HCT116 (cell line): Measurements from ENCODE around the gene STK32B. TPM values are rescaled to one million over a fixed set of nuclear protein-coding genes. Genes with fewer than 3 reads are reported as not detected.

Source experiments
- ATAC-seq: fragments of 200-7000 bp; cut with Tn5 transposase; 2 replicates; pipeline ENCODE4 v1.9.1; 2020; ENCODE audit warnings: mild to moderate bottlenecking, moderate library complexity
- BruUV-seq: library from RNA; stranded (reverse); fragments of 400-500 nt; replicated peaks from 2 replicates; lab custom pipeline; 2021; lab: Mats Ljungman, UMichigan
- CTCF ChIA-PET: fragments of 300-600 bp; sonication (Branson Sonifier 250); formaldehyde crosslinking; loops from one replicate; lab custom pipeline; 2021; ENCODE audit warnings: antibody characterized with exemption; lab: Charles Lee
- POLR2A ChIA-PET: fragments of 300-600, 350-600 bp; sonication (Branson Sonifier 250); formaldehyde crosslinking; loops from one replicate; lab custom pipeline; 2021; ENCODE audit warnings: antibody characterized with exemption; lab: Charles Lee
- RAD21 ChIA-PET, 2 experiments: fragments of 300-600 bp; sonication (Branson Sonifier 250); formaldehyde crosslinking; loops; one replicate each; lab custom pipeline; 2023; ENCODE audit warnings: low total read pairs in 2 of 2; ENCODE audit not compliant: uncharacterized antibody in 2 of 2, unreplicated experiment in 2 of 2, low non-redundant PET in 1 of 2; lab: Charles Lee
- DNase-seq: peaks from one replicate; pipeline ENCODE4 v3.0.0-alpha.2; 2010; ENCODE audit warnings: low read depth, low spot score
- H2AFZ ChIP-seq: fragments of 200-600 bp; shearing (Covaris generic), sonication (generic); 2 replicates; pipeline ENCODE4 v1.6.1; 2017; ENCODE audit warnings: low read depth, mixed run types, mixed read lengths, antibody characterized with exemption, low read length; ENCODE audit not compliant: poor library complexity, severe bottlenecking
- H3K27ac ChIP-seq: 2 replicates; pipeline ENCODE4 v1.5.1; 2012; ENCODE audit warnings: low read depth, low read length
- H3K27me3 ChIP-seq: fragments of 200-600 bp; sonication (generic); 2 replicates; pipeline ENCODE4 v1.6.1; 2016; ENCODE audit warnings: mixed run types, low read length, mixed read lengths; ENCODE audit not compliant: insufficient read depth
- H3K36me3 ChIP-seq, 2 experiments: fragments of 200-500 bp in 1 of 2; fragments of 200-600 bp in 1 of 2; sonication (Bioruptor generic) in 1 of 2; sonication (generic) in 1 of 2; 2 replicates each; pipeline versions ENCODE4 v1.5.1 to v1.6.1; 2014 to 2016; ENCODE audit warnings: low read length in 2 of 2, inconsistent platforms in 1 of 2, mixed read lengths in 1 of 2, mixed run types in 1 of 2; ENCODE audit not compliant: insufficient read depth in 2 of 2, control insufficient read depth in 1 of 2
- H3K4me1 ChIP-seq, 2 experiments: fragments of 200-600 bp in 1 of 2; sonication (generic) in 1 of 2; 2 replicates each; pipeline versions ENCODE4 v1.5.1 to v1.6.1; 2012 to 2017; ENCODE audit warnings: low read length in 2 of 2, inconsistent platforms in 1 of 2, mild to moderate bottlenecking in 1 of 2, mixed read lengths in 1 of 2, mixed run types in 1 of 2, moderate library complexity in 1 of 2; ENCODE audit not compliant: insufficient read depth in 2 of 2, control insufficient read depth in 1 of 2
- H3K4me2 ChIP-seq: fragments of 200-600 bp; sonication (generic); 2 replicates; pipeline ENCODE4 v1.6.1; 2017; ENCODE audit warnings: mixed run types, low read length, mixed read lengths
- H3K4me3 ChIP-seq, 2 experiments: fragments of 200-600 bp in 1 of 2; sonication (generic) in 1 of 2; replicated peaks in 1 of 2; 2 replicates each; pipeline ENCODE4 v1.5.1; 2011 to 2016; ENCODE audit warnings: low read length in 2 of 2, control low read depth in 1 of 2, low read depth in 1 of 2, mild to moderate bottlenecking in 1 of 2, mixed read lengths in 1 of 2, mixed run types in 1 of 2
- H3K79me2 ChIP-seq: fragments of 200-600 bp; sonication (generic); 2 replicates; pipeline ENCODE4 v1.6.1; 2017; ENCODE audit warnings: mild to moderate bottlenecking, mixed run types, low read length, moderate library complexity, mixed read lengths; ENCODE audit not compliant: insufficient read depth
- H3K9ac ChIP-seq: fragments of 200-600 bp; sonication (generic); 2 replicates; pipeline ENCODE4 v1.6.1; 2016; ENCODE audit warnings: low read length, mixed read lengths
- H3K9me2 ChIP-seq: fragments of 200-600 bp; sonication (generic), shearing (Covaris generic); 2 replicates; pipeline ENCODE4 v1.6.1; 2017; ENCODE audit warnings: mixed run types, mild to moderate bottlenecking, moderate library complexity; ENCODE audit not compliant: insufficient read depth
- H3K9me3 ChIP-seq, 2 experiments: fragments of 200-500 bp in 1 of 2; fragments of 200-600 bp in 1 of 2; sonication (Bioruptor generic) in 1 of 2; sonication (generic) in 1 of 2; 2 replicates each; pipeline ENCODE4 v1.6.1; 2014 to 2017; ENCODE audit warnings: low read length in 2 of 2, mixed read lengths in 2 of 2, inconsistent platforms in 1 of 2, low read depth in 1 of 2, mild to moderate bottlenecking in 1 of 2, mixed run types in 1 of 2, moderate library complexity in 1 of 2; ENCODE audit not compliant: control insufficient read depth in 1 of 2, insufficient read depth in 1 of 2
- H4K20me1 ChIP-seq: fragments of 200-600 bp; sonication (generic), shearing (Covaris generic); 2 replicates; pipeline ENCODE4 v1.6.1; 2017; ENCODE audit warnings: mixed run types, mild to moderate bottlenecking, moderate library complexity; ENCODE audit not compliant: insufficient read depth
- CBX3 ChIP-seq: IDR thresholded peaks from 2 replicates; pipeline ENCODE4 v1.6.1; 2012; ENCODE audit warnings: low read depth
- CEBPB ChIP-seq: IDR thresholded peaks from 2 replicates; pipeline ENCODE4 v1.6.1; 2012; ENCODE audit warnings: low read depth
- CTCF ChIP-seq, 3 experiments: fragments of 200-600 bp in 1 of 3; sonication (generic) in 1 of 3; IDR thresholded peaks in 2 of 3; conservative IDR thresholded peaks in 1 of 3; 2 replicates each; pipeline ENCODE4 v1.5.1; 2012 to 2017; ENCODE audit warnings: low read depth in 2 of 3, low read length in 2 of 3, antibody characterized with exemption in 1 of 3, borderline replicate concordance in 1 of 3, control low read depth in 1 of 3, mild to moderate bottlenecking in 1 of 3, mixed read lengths in 1 of 3, mixed run types in 1 of 3, moderate library complexity in 1 of 3; ENCODE audit not compliant: insufficient read depth in 1 of 3
- JUND ChIP-seq: IDR thresholded peaks from 2 replicates; pipeline ENCODE4 v1.6.1; 2012
- MAX ChIP-seq: IDR thresholded peaks from 2 replicates; pipeline ENCODE4 v1.6.1; 2012
- POLR2A ChIP-seq: IDR thresholded peaks from 2 replicates; pipeline ENCODE4 v1.7.0; 2011; ENCODE audit warnings: borderline replicate concordance; ENCODE audit not compliant: insufficient read depth, insufficient read length; ENCODE audit errors: extremely low read depth
- SIN3A ChIP-seq: IDR thresholded peaks from 2 replicates; pipeline ENCODE4 v1.6.1; 2012; ENCODE audit warnings: low read depth
- intact Hi-C: fragments of 100-400 bp; cut with micrococcal nuclease; formaldehyde crosslinking; loops from 2 replicates; pipeline ENCODE4 v1.10.0; 2022
- total RNA-seq: library from RNA; stranded (reverse); gene quantifications from one replicate; pipeline ENCODE4 v1.2.1, GENCODE V29; 2021; ENCODE audit not compliant: unreplicated experiment
- TF ChIP-seq, protein P1 (sequence below): IDR thresholded peaks from 2 replicates; pipeline ENCODE4 v1.6.1; 2012

STK32B gene
- total RNA-seq, 1 experiment from 2014 or later, result not detected

DNA sequence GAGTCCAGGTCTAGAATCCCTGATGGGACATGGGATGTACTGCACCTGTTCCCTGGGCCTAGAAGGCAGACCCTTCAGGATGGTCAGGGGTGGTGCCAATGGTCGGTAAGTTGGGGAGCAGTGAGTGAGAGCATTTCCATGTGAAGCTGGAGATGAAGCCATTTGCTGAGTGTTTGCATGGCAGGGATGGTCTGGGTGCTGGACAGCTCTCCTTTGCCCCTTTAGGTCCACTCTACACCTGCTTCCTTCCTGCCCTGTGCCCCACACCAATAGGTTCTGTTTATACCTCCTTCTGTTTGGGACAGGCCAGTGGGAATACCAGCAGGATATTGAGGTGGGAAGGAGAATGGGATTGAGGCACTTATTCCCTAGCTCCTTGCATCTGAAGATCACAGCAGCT is 181.3 kb downstream of the STK32B start:
- intact Hi-C loops, result no loop called here
- no peak overlapping the region for H3K27ac ChIP-seq
- no peaks in the 10 kb centered on the region for H3K9me2 ChIP-seq
- no peaks in the 10 kb centered on the region for H3K79me2 ChIP-seq
- no peaks in the 10 kb centered on the region for H3K9me3 ChIP-seq
- no peak overlapping the region for H3K4me2 ChIP-seq
- H3K4me3 ChIP-seq, result no peak overlapping the region
- no peak for TF ChIP-seq CBX3
- TF ChIP-seq JUND, result no peak
- TF ChIP-seq CTCF (IDR thresholded peaks at IDR 0.05 in 2 of 3, conservative IDR thresholded peaks at IDR 0.05 in 1 of 3; ENCODE audit: borderline replicate concordance in 1 of 3, insufficient read depth in 1 of 3, low read depth in 2 of 3, low read length in 2 of 3), result no peak
- TF ChIP-seq, protein P1, sequence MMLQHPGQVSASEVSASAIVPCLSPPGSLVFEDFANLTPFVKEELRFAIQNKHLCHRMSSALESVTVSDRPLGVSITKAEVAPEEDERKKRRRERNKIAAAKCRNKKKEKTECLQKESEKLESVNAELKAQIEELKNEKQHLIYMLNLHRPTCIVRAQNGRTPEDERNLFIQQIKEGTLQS, result no peak
- TF ChIP-seq POLR2A, result no peak
- no peak for TF ChIP-seq MAX
- no peak for TF ChIP-seq SIN3A
- TF ChIP-seq CEBPB, result no peak
- peaks cover 47% of the 10 kb centered on the region for H3K27me3 ChIP-seq
- POLR2A ChIA-PET, result no interaction called here
- BruUV-seq, result no TSS peak
- RAD21 ChIA-PET, result no interaction called here
- no peaks in the 10 kb centered on the region for H3K4me1 ChIP-seq
- H4K20me1 ChIP-seq, result no peaks in the 10 kb centered on the region
- H3K9ac ChIP-seq, result no peak overlapping the region
- no peak for DNase-seq
- ATAC-seq, result no peak
- CTCF ChIA-PET, result no interaction called here
- no peaks in the 10 kb centered on the region for H3K36me3 ChIP-seq
- H2AFZ ChIP-seq, result no peak overlapping the region

DNA sequence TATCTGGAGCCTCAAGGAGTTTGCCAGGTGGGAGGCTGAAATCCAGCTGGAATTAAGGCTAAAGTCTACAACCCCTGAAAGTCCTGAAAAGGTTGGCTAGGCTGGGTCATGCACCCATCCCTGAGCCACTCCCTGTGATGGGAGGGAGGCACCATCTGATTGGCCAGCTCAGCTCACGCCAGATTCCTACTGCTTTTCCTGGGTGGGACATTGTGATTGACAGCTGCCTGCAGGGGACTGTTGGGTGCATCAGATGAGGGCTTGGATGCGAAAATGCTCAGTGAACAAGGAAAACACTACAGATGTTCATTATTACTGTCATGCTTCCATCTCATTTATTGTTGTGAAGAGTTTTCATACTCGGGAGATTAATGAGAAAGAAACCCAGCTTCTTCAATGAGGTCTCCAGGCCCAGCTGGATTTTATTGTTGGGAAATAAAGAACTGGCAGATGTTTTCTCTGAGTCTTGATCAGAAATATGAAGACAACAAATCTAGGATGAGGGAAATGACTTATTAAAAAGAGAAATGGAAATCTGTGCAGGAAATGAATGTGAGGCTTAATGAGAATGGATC is 185.9 kb downstream of the STK32B start:
- RAD21 ChIA-PET, result no interaction called here
- intact Hi-C loops, result no loop called here
- Histone ChIP-seq H3K27ac (no peak overlapping the region), H3K27me3 (peaks cover 57% of the 10 kb centered on the region), H4K20me1 (no peaks in the 10 kb centered on the region), H3K36me3 (no peaks in the 10 kb centered on the region), H3K4me1 (no peaks in the 10 kb centered on the region), H3K79me2 (no peaks in the 10 kb centered on the region), H2AFZ (no peak overlapping the region), H3K9me2 (no peaks in the 10 kb centered on the region), H3K4me3 (no peak overlapping the region), H3K9ac (no peak overlapping the region), H3K4me2 (no peak overlapping the region), H3K9me3 (no peaks in the 10 kb centered on the region)
- no peak for ATAC-seq
- TF ChIP-seq, protein P1, result no peak
- DNase-seq, result no peak
- CTCF ChIA-PET, result no interaction called here
- POLR2A ChIA-PET, result no interaction called here
- BruUV-seq, result no TSS peak
